ENCODE measurements around the gene LURAP1L.
A peak's percentile ranks its signal among the peaks of the same experiment; 100 is the strongest.
"Not testable (repeated sequence)": the region's sequence is repeated elsewhere in the genome, so short reads cannot be mapped to it uniquely, and the experiment has no call there.

Gene LURAP1L

DNA sequence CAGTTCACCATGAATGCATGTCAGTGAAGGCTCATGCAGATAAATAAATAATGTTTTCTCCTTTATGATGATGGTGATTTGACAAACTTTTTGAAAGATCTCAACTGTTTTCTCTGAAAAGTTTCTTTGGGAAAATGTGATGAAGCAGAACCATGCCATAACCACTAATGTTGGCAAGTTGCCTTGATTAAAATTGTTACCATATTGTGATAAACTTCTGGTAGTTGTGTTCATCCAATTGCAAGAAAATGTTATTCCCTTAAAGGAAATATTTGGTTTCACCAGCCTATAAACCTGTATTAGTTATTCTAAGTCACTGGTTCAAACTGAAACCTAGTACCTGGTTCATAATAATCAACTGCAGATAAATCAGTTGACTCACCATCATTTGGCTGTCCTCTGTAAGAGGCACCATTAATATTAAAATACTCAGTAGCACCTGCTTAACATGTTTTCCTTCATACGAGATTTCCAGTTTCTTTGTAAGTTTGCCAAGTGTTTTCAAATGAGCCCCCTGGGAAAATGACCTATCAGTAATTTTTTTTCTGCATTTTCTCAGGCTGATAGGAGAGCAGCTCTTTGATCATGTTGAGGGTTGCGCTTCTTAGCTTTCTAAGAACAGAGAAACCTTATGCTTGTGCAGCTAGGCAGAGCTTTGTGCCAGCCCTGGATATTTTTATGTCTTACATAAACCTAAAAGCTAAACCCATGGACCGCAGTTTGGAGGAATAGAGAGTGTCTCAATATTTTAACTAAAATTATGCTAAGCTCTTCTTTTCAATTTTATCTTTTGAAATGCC, 88.0 kb downstream of the LURAP1L start:
- FAIRE-seq: peak; percentile 99

- no peak for FAIRE-seq
Observed at GRCh38 chr9:12863618-12864017, 88.8 kb downstream of the LURAP1L start.

DNA sequence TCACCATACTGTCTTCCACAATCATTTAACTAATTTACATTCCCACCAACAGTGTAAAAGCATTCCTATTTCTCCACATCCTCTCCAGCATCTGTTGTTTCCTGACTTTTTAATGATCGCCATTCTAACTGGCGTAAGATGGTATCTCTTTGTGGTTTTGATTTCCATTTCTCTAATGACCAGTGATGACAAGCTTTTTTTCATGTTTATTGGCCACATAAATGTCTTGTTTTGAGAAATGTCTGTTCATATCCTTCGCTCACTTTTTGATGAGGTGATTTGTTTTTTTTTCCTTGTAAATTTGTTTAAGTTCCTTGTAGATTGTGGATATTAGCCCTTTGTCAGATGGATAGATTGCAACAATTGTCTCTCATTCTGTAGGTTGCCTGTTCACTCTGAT, 90.6 kb downstream of the LURAP1L start:
- FAIRE-seq: not testable (repeated sequence)
